SU-DHL-6 (cell line): ENCODE data around the gene ABCB9.

Experiments used
- EZH2phosphoT487 ChIP-seq: fragments of 200-600 bp; sonication (generic), shearing (Covaris generic); conservative IDR thresholded peaks from 2 replicates; pipeline ENCODE4 v1.6.1; 2018; ENCODE audit warnings: mild to moderate bottlenecking, antibody characterized with exemption, low read length, moderate library complexity, mixed read lengths
- TF ChIP-seq, protein P1 (sequence below): fragments of 200-600 bp; sonication (generic); IDR thresholded peaks from one replicate; pipeline ENCODE4 v1.5.1; 2017; ENCODE audit warnings: antibody characterized with exemption, mild to moderate bottlenecking, low read length, moderate library complexity; ENCODE audit not compliant: insufficient read depth, poor library complexity, severe bottlenecking

DNA sequence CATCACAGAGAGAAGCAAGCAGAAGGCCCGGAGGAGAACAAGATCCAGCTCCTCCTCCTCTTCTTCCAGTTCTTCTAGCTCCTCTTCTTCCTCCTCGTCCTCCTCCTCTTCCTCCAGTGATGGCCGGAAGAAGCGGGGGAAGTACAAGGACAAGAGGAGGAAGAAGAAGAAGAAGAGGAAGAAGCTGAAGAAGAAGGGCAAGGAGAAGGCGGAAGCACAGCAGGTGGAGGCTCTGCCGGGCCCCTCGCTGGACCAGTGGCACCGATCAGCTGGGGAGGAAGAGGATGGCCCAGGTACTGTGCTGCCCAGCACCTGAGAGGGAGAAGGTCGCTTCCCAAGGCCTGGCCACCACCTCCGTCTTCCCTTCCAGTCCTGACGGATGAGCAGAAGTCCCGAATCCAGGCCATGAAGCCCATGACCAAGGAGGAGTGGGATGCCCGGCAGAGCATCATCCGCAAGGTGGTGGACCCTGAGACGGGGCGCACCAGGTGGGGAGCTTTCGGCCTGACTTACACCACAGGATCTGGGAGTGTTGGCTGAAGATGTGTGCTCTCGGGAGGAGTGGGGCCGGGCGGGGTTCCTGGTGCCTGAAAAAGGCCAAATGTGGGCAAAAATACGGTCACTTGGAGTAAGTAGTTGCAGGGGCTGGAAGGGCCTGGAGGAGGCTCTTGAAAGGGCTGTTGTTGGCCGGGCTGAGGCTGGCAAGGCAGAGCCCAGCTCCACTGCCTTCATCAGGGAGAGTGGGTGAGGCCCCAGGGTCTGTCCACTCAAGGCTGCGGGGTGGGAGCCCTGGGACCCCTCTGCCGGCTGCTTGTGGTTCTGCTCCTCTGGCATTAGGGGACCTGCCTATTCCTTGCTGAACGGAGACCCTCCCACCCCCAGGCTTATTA lies 15.6 kb upstream of the ABCB9 start:
- TF ChIP-seq, protein P1, sequence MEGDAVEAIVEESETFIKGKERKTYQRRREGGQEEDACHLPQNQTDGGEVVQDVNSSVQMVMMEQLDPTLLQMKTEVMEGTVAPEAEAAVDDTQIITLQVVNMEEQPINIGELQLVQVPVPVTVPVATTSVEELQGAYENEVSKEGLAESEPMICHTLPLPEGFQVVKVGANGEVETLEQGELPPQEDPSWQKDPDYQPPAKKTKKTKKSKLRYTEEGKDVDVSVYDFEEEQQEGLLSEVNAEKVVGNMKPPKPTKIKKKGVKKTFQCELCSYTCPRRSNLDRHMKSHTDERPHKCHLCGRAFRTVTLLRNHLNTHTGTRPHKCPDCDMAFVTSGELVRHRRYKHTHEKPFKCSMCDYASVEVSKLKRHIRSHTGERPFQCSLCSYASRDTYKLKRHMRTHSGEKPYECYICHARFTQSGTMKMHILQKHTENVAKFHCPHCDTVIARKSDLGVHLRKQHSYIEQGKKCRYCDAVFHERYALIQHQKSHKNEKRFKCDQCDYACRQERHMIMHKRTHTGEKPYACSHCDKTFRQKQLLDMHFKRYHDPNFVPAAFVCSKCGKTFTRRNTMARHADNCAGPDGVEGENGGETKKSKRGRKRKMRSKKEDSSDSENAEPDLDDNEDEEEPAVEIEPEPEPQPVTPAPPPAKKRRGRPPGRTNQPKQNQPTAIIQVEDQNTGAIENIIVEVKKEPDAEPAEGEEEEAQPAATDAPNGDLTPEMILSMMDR = no peak
- TF ChIP-seq EZH2phosphoT487 = no peak
